Parathyroid adenoma (tissue), 2 donors: Measurements from ENCODE around the gene KRTAP21-1.

Experiments used
- H2AFZ ChIP-seq: fragments of 300-600 bp; sonication (generic); one replicate; pipeline ENCODE4 v1.7.0; 2017; ENCODE audit warnings: antibody characterized with exemption, mild to moderate bottlenecking
- H3K27ac ChIP-seq: fragments of 300-600 bp; sonication (generic); one replicate; pipeline ENCODE4 v1.7.0; 2017
- H3K27me3 ChIP-seq: fragments of 300-600 bp; sonication (generic); one replicate; pipeline ENCODE4 v1.7.0; 2017; ENCODE audit warnings: low read length; ENCODE audit not compliant: control insufficient read depth, insufficient read depth
- H3K36me3 ChIP-seq: fragments of 300-600 bp; sonication (generic); one replicate; pipeline ENCODE4 v1.7.0; 2017; ENCODE audit warnings: low read length; ENCODE audit not compliant: control insufficient read depth, insufficient read depth
- H3K4me1 ChIP-seq: fragments of 300-600 bp; sonication (generic); one replicate; pipeline ENCODE4 v1.7.0; 2017; ENCODE audit warnings: control low read depth
- H3K4me2 ChIP-seq: fragments of 300-600 bp; sonication (generic); one replicate; pipeline ENCODE4 v1.7.0; 2017; ENCODE audit warnings: low read length
- H3K4me3 ChIP-seq: fragments of 300-600 bp; sonication (generic); one replicate; pipeline ENCODE4 v1.7.0; 2017; ENCODE audit warnings: low read depth, low read length
- H3K79me2 ChIP-seq: fragments of 300-600 bp; sonication (generic); one replicate; pipeline ENCODE4 v1.7.0; 2017; ENCODE audit warnings: control low read depth
- H3K9ac ChIP-seq: fragments of 300-600 bp; sonication (generic); one replicate; pipeline ENCODE4 v1.7.0; 2017; ENCODE audit warnings: mild to moderate bottlenecking
- H3K9me3 ChIP-seq: fragments of 300-600 bp; sonication (generic); one replicate; pipeline ENCODE4 v1.7.0; 2017; ENCODE audit warnings: low read length; ENCODE audit not compliant: control insufficient read depth
- CTCF ChIP-seq: fragments of 300-600 bp; sonication (generic); IDR thresholded peaks from one replicate; pipeline ENCODE4 v1.7.0; 2017; ENCODE audit warnings: antibody characterized with exemption, mild to moderate bottlenecking
- donor health status: primary hyperparathyroidism.

KRTAP21-1 gene

GRCh38 chr21:30714456-30714855 lies 40.8 kb downstream of the KRTAP21-1 start:
- Histone ChIP-seq H3K27me3 (no peaks in the 10 kb centered on the region), H3K27ac (no peak overlapping the region), H2AFZ (no peak overlapping the region), H3K79me2 (no peaks in the 10 kb centered on the region), H3K9ac (no peak overlapping the region), H3K4me3 (no peak overlapping the region), H3K9me3 (no peaks in the 10 kb centered on the region), H3K4me2 (no peak overlapping the region), H3K36me3 (no peaks in the 10 kb centered on the region), H3K4me1 (no peaks in the 10 kb centered on the region)
- no peak for TF ChIP-seq CTCF

- no peak for TF ChIP-seq CTCF
These were observed 41.5 kb downstream of the KRTAP21-1 start for GRCh38 chr21:30713766-30714165.

GRCh38 chr21:30710499-30710898 lies 44.7 kb downstream of the KRTAP21-1 start:
- Histone ChIP-seq H3K27ac (no peak overlapping the region), H3K9ac (no peak overlapping the region), H2AFZ (no peak overlapping the region), H3K4me1 (no peaks in the 10 kb centered on the region), H3K4me2 (no peak overlapping the region), H3K36me3 (no peaks in the 10 kb centered on the region), H3K27me3 (no peaks in the 10 kb centered on the region), H3K79me2 (no peaks in the 10 kb centered on the region), H3K9me3 (no peaks in the 10 kb centered on the region), H3K4me3 (no peak overlapping the region)
- TF ChIP-seq CTCF = no peak

More at GRCh38 chr21:30713766-30714165, 41.5 kb downstream of the KRTAP21-1 start:
- H3K4me1 ChIP-seq = no peaks in the 10 kb centered on the region
- H3K4me2 ChIP-seq = no peak overlapping the region
- H3K79me2 ChIP-seq = no peaks in the 10 kb centered on the region
- no peak overlapping the region for H3K27ac ChIP-seq
- no peaks in the 10 kb centered on the region for H3K27me3 ChIP-seq
- H3K9me3 ChIP-seq = no peaks in the 10 kb centered on the region
- no peaks in the 10 kb centered on the region for H3K36me3 ChIP-seq
- H3K4me3 ChIP-seq = no peak overlapping the region
- H2AFZ ChIP-seq = no peak overlapping the region
- no peak overlapping the region for H3K9ac ChIP-seq

GRCh38 chr21:30707409-30707808 lies 47.8 kb downstream of the KRTAP21-1 start:
- Histone ChIP-seq H3K27me3 (no peaks in the 10 kb centered on the region), H3K79me2 (no peaks in the 10 kb centered on the region), H3K9ac (no peak overlapping the region), H3K4me2 (no peak overlapping the region), H3K4me3 (no peak overlapping the region), H3K36me3 (no peaks in the 10 kb centered on the region), H3K4me1 (no peaks in the 10 kb centered on the region), H3K9me3 (no peaks in the 10 kb centered on the region), H3K27ac (no peak overlapping the region), H2AFZ (no peak overlapping the region)
- no peak for TF ChIP-seq CTCF
